T47D (cell line): ENCODE measurements around the gene DHODH.
"Not testable (repeated sequence)": the region's sequence is repeated elsewhere in the genome, so short reads cannot be mapped to it uniquely, and the experiment has no call there.

ENCODE experiments used
- DNase-seq, 2 experiments: peaks; one replicate each; pipeline versions ENCODE4 v3.0.0 to v3.0.0-alpha.2; 2011 to 2012; ENCODE audit warnings: low read depth in 1 of 2, low spot score in 1 of 2
- JUND ChIP-seq: IDR thresholded peaks from 2 replicates; pipeline ENCODE4 v1.6.1; 2012; ENCODE audit warnings: low read depth
- in situ Hi-C: cut with HindIII; loops from 2 replicates; pipeline ENCODE4 v1.10.0; 2016; ENCODE audit warnings: low sequenced_read_pairs, low pct_unique_long_range_greater_than_20kb

The DHODH gene

DNA sequence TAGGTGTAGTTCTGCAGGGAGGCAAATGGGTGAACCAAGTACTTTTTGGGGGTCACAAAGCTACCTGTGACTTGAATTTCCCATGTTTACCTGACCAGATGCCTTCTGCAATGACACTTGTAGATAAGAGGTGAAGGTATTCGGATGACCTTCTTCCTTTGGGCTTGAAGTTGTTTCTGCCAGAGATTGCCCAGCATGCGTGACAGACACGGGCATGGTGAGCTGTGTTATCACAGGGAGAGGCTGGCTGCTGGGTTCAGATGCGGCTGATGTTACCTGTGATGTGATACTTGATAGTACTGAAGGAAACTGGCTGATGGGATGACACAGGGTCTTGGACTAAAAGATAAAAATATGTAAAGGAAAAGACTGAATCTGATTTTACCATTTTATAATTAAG, 22.4 kb upstream of the DHODH start:
- no peak for DNase-seq
- no peak for TF ChIP-seq JUND
- in situ Hi-C loops, result no loop called here

DNA sequence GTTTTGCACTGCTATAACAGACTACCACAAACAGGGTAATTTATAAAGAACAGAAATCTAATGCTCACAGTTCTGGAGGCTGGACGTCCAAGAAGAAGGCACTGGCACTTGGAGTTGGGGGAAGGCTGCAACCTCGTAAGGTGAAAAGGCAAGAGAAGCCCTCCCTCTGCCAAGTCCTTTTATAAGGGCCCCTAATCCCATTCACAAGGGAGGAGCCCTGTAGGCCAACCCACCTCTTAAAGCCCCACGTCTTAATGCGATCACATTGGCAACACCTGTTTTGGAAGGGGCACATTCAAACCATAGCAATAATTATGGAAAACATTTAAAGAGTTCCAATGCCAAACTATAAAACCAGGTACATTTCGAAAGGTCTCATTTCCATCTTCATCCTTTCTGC, 13.5 kb upstream of the DHODH start:
- DNase-seq, result no peak
- in situ Hi-C loops, result no loop called here
- TF ChIP-seq JUND, result no peak

DNA sequence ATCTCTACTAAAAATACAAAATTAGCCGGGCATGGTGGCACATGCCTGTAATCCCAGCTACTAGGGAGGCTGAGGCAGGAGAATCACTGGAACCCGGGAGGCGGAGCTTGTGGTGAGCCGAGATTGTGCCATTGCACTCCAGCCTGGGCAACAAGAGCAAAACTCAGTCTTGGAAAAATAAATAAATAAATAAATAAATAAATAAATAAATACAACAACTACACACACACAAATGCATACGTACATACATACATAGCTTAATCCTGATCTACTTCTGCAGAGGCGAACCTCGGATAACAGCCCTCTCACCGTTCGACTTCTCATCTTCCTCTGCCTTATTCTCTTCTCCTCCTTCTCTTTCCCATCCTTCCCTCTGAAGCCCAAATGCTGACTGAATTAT, 11.0 kb upstream of the DHODH start:
- not testable (repeated sequence) for DNase-seq

DNA sequence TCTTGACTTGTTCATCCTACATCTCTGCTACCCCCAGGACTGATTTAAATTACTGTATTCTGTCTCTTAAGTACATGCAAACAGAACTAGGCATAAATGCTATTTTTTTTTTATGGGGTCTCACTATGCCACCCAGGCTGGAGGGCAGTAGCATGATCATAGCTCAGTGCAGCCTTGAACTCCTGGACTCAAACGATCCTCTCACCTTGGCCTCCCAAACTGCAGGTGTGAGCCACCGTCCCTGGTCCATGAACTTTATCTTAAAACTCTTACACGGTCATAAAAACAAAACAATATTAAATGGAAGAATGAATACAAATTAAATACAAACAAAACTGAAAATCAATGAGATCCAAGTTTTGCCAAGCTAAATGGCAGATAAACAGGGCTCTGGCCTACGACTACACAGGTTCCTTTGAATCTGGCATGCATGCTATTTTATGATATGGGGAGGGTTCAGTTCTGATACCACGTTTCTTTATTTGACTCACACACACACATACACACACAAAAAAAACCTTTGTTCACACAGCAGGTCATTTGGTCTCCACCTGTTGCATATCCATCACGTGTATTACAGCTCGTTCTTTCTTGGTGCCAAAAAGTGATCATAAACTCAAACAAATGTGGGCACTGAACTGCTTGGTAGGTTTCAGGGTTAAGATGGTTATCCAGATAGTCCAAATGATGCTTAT, 7.2 kb upstream of the DHODH start:
- DNase-seq, result no peak
- in situ Hi-C loops, result no loop called here
- TF ChIP-seq JUND, result no peak

More for the DNA sequence above, 11.0 kb upstream of the DHODH start:
- in situ Hi-C loops, result not testable (repeated sequence)

DNA sequence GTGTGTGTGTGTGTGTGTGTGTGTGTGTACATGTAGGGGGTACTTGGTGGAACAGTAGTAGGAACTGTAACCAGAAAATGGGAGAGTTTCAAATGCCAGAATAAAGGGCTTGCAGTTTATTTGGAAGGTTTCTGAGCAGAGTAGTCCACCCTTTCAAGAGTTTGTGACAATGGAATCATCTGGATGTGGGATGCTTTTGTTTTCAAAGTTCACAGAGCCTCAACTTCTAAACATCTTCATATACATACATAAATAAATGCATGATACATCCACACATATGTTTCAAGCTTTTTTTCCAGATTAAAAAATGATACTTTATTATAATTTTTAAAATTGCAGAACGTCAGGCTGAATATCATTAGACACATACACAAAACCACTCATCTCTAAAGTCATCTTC, 5.9 kb upstream of the DHODH start:
- DNase-seq, result no peak
- TF ChIP-seq JUND, result no peak
- in situ Hi-C loops, result no loop called here

DNA sequence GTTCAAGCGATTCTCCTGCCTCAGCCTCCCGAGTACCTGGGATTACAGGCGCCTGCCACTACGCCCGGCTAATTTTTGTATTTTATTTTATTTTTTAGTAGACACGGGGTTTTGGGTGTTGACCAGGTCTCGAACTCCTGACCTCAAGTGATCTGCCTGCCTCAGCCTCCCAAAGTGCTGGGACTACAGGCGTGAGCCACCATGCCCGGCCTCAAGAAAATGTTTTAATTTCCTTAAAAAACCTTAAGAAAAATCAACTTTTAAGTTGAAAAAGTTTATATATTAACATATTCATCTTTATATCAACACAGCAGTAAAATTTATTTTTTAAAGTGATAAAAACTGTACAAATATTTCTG, 500 bp upstream of the DHODH start:
- in situ Hi-C loops, DNase-seq: not testable (repeated sequence)

DNA sequence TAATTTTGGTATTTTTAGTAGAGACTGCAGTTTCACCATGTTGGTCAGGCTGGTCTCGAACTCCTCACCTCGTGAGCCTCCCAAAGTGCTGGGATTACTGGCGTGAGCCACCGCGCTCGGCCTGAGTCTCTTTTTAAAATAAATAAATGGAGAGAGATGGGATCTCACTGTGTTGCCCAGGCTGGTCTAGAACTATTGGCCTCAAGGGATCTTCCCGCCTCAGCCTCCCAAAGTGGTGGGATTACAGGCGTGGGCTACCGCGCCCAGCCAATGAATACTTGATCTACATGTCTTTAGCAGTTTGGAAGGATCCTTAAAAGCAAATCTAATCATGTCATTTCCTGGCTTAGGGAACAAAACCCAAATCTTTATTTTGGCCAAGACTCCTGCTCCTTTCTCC, 1.2 kb downstream of the DHODH start:
- DNase-seq, result no peak
- in situ Hi-C loops, result no loop called here
- TF ChIP-seq JUND, result no peak

DNA sequence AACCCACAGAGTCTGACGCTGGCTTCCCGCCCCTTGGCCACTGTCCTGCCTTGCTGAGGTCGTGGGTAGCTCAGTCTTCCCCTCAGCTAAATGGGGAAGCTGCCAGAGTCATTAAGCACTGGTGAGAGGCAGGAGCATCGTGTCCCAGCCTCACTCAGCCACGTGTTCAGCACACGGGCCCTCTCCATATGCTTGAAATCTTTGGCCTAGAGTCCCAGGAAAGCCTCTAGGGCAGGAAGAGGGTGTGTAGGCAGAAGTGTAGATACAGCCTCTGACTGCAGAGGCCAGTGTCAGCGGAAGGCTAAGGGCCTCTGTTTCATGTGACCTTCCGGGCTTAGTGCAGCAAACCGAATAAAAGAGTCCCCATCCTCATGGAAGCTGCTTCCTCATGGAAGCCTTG, 4.1 kb downstream of the DHODH start:
- in situ Hi-C loops, result no loop called here
- TF ChIP-seq JUND, result no peak
- no peak for DNase-seq

DNA sequence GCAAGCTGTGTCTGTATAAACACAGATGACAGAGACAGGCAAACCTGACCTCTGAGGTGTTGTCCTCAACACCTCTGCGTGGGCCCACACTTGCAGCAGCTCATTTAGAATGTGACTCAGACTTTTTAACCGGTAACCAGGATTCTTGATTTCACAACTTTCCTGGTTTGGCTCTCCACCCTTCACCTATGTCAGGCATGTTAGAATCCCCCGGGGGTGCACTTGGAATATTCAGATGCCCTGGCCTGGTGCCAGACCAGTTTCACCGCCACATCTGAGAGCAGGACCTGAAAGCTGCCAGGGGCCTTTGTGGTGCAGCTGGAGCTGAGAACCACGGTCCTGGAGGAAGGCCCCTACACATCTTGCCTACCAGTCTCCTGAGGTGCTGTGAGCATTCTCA, 4.8 kb downstream of the DHODH start:
- in situ Hi-C loops, result no loop called here
- DNase-seq, result no peak
- no peak for TF ChIP-seq JUND

DNA sequence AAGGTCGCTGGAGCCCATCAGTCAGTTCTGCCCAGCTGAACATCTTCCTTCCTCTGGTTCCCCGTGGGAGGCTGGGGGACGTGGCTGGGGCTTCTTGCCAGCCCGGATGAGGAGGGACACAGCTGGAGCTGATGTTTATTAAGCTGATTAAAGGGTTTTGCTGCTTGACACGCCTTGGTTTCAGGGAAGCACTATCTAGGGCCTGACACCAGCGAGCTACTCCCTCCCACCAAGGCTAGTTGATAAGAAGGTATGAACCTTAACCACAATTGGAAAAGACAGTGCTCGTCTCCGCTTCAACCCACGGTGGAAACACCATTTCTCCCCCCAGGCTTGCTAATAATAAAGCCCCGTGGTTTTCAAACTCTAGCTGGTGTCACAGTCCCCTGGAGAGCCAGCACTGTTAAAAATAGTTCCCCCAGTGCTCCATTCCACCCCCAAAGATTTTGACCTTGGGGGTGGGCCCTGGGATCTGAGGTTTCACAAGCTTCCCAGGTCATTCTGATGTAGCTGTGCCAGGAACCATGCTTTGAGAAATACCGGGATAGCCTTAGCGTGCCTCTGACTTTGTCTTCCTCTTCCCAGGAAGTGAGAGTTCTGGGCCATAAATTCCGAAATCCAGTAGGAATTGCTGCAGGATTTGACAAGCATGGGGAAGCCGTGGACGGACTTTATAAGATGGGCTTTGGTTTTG, 5.5 kb downstream of the DHODH start:
- DNase-seq, result no peak
- in situ Hi-C loops, result no loop called here
- TF ChIP-seq JUND, result no peak

DNA sequence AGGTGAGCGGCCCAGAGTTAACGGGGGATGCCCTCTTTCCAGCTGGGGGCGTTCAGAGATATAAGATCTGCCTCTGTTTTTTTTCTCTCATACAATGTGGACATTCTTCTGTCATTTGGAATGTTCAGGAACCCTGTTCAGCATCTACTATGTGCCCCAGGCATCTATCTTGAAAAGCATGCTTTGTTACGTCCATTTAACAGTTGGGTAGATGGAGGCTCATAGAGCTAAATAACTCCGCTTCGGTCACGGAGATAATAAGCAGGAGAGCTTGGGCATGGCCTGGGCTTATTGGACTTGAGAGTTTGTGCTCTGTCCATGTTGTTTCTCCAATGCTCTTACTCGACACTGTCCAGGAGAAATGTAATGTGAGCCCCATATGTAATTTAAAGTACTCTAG, 6.1 kb downstream of the DHODH start:
- TF ChIP-seq JUND, result no peak
- in situ Hi-C loops, result no loop called here
- DNase-seq, result no peak

DNA sequence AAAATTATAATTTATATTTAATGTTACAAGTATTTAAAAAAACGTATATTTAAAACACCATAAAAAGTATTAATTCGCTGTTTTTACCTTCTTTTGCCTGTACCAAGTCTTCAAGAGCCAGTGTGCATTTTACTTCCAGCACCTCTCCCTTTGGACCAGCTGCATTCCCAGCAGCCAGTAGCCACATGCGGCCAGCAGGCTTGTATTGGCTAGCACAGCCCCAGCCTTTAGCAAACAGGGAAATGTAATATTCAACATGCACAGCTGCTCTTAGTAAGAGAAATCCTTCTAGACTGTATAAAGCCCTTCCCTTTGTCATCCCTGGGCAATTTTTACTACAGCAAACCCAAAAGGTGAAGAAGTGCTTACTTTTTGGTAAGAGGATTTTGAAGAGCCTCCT, 6.6 kb downstream of the DHODH start:
- no peak for TF ChIP-seq JUND
- in situ Hi-C loops, result no loop called here
- no peak for DNase-seq

DNA sequence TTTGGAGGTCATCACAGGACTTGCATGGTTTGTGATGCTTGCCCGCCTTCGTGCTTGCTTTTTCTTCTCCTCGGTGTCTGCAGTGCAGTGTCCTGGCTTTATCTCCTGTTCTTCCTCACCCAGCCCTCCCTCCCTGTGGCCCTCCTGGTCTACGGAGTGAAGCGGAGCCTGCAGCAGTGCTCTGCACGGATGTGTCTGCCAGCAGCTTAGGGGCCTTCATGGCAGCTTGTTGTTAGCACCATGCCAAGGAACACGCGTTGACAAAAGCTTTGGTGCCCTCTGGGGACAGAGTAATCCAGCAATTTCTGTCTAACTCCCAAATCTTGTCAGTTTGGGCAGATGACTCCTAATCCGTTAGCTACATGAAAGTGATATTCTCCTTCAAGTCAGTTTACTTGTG, 9.9 kb downstream of the DHODH start:
- DNase-seq, result no peak
- in situ Hi-C loops, result no loop called here
- no peak for TF ChIP-seq JUND

DNA sequence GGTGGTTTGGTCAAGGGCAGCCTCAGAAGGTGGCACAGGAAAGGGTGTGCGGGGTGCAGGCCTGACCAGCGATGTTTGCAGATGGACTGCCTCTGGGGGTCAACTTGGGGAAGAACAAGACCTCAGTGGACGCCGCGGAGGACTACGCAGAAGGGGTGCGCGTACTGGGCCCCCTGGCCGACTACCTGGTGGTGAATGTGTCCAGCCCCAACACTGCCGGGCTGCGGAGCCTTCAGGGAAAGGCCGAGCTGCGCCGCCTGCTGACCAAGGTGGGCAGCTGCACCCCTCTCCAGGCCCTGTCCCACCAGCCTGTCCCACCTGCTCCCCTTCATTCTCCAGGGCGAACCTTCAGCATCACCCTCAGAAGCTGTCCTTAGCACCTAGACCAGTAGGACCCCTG, 12.5 kb downstream of the DHODH start:
- in situ Hi-C loops, result no loop called here
- no peak for TF ChIP-seq JUND
- DNase-seq, result no peak
